ENCODE measurements around the gene CELSR2.
"Not testable (repeated sequence)": the region's sequence is repeated elsewhere in the genome, so short reads cannot be mapped to it uniquely, and the experiment has no call there.

CELSR2 gene

GRCh38 chr1:109214695-109215623 is 34.4 kb upstream of the CELSR2 start:
- peak overlapping the region; percentile 94 for H3K27ac Mint-ChIP-seq
- H3K4me3 Mint-ChIP-seq, result peak overlapping the region; percentile 98
- no peaks in the 10 kb centered on the region for H3K27me3 Mint-ChIP-seq
- peaks cover 39% of the 10 kb centered on the region for H3K4me1 Mint-ChIP-seq (ENCODE audit: low read depth)
- peaks cover 13% of the 10 kb centered on the region for H3K36me3 Mint-ChIP-seq
- H3K9me3 Mint-ChIP-seq (ENCODE audit: low read depth), result no peaks in the 10 kb centered on the region

- Mint-ChIP-seq H3K4me1 (ENCODE audit: low read depth) (peaks cover 51% of the 10 kb centered on the region), H3K36me3 (peaks cover 15% of the 10 kb centered on the region), H3K27me3 (no peaks in the 10 kb centered on the region), H3K9me3 (ENCODE audit: low read depth) (no peaks in the 10 kb centered on the region), H3K4me3 (peak overlapping the region; percentile 98), H3K27ac (peak overlapping the region; percentile 94)
These were observed 32.7 kb upstream of the CELSR2 start for GRCh38 chr1:109216662-109217061.

GRCh38 chr1:109218516-109218915 is 30.8 kb upstream of the CELSR2 start:
- Mint-ChIP-seq H3K36me3 (peaks cover 19% of the 10 kb centered on the region), H3K9me3 (ENCODE audit: low read depth) (no peaks in the 10 kb centered on the region), H3K4me1 (ENCODE audit: low read depth) (peaks cover 60% of the 10 kb centered on the region), H3K4me3 (peak overlapping the region; percentile 53), H3K27ac (no peak overlapping the region), H3K27me3 (no peaks in the 10 kb centered on the region)

- Mint-ChIP-seq H3K4me3 (peak overlapping the region; percentile 50), H3K36me3 (peaks cover 13% of the 10 kb centered on the region), H3K4me1 (ENCODE audit: low read depth) (peaks cover 56% of the 10 kb centered on the region)
- not testable (repeated sequence) for H3K9me3 Mint-ChIP-seq (ENCODE audit: low read depth); H3K27ac Mint-ChIP-seq; H3K27me3 Mint-ChIP-seq
These were observed 28.1 kb upstream of the CELSR2 start for GRCh38 chr1:109221201-109221600.

GRCh38 chr1:109225308-109225707 is 24.0 kb upstream of the CELSR2 start:
- H3K36me3 Mint-ChIP-seq, result peaks cover 13% of the 10 kb centered on the region
- no peaks in the 10 kb centered on the region for H3K9me3 Mint-ChIP-seq (ENCODE audit: low read depth)
- H3K4me3 Mint-ChIP-seq, result no peak overlapping the region
- no peaks in the 10 kb centered on the region for H3K27me3 Mint-ChIP-seq
- H3K27ac Mint-ChIP-seq, result peak overlapping the region; percentile 38
- H3K4me1 Mint-ChIP-seq (ENCODE audit: low read depth), result peaks cover 34% of the 10 kb centered on the region

- peaks cover 13% of the 10 kb centered on the region for H3K36me3 Mint-ChIP-seq
- no peaks in the 10 kb centered on the region for H3K9me3 Mint-ChIP-seq (ENCODE audit: low read depth)
- peak overlapping the region; percentile 38 for H3K27ac Mint-ChIP-seq
- H3K4me3 Mint-ChIP-seq, result no peak overlapping the region
- H3K27me3 Mint-ChIP-seq, result no peaks in the 10 kb centered on the region
- H3K4me1 Mint-ChIP-seq (ENCODE audit: low read depth), result peaks cover 31% of the 10 kb centered on the region
These were observed 23.5 kb upstream of the CELSR2 start for GRCh38 chr1:109225711-109226445.

- H3K9me3 Mint-ChIP-seq (ENCODE audit: low read depth), result no peaks in the 10 kb centered on the region
- H3K27ac Mint-ChIP-seq, result no peak overlapping the region
- no peak overlapping the region for H3K4me3 Mint-ChIP-seq
- H3K36me3 Mint-ChIP-seq, result peaks cover 6% of the 10 kb centered on the region
- no peaks in the 10 kb centered on the region for H3K27me3 Mint-ChIP-seq
- peaks cover 17% of the 10 kb centered on the region for H3K4me1 Mint-ChIP-seq (ENCODE audit: low read depth)
These were observed 21.2 kb upstream of the CELSR2 start for GRCh38 chr1:109228167-109228566.

GRCh38 chr1:109229531-109230127 is 19.7 kb upstream of the CELSR2 start:
- Mint-ChIP-seq H3K4me1 (ENCODE audit: low read depth) (peaks cover 11% of the 10 kb centered on the region), H3K9me3 (ENCODE audit: low read depth) (no peaks in the 10 kb centered on the region), H3K27me3 (no peaks in the 10 kb centered on the region), H3K4me3 (no peak overlapping the region), H3K27ac (no peak overlapping the region), H3K36me3 (peaks cover 6% of the 10 kb centered on the region)

- Mint-ChIP-seq H3K4me3 (no peak overlapping the region), H3K36me3 (peaks cover 4% of the 10 kb centered on the region), H3K27me3 (no peaks in the 10 kb centered on the region), H3K9me3 (ENCODE audit: low read depth) (no peaks in the 10 kb centered on the region), H3K27ac (peak overlapping the region; percentile 17), H3K4me1 (ENCODE audit: low read depth) (peaks cover 4% of the 10 kb centered on the region)
These were observed 18.3 kb upstream of the CELSR2 start for GRCh38 chr1:109231066-109231465.

- Mint-ChIP-seq H3K36me3 (peaks cover 3% of the 10 kb centered on the region), H3K4me1 (ENCODE audit: low read depth) (no peaks in the 10 kb centered on the region), H3K4me3 (no peak overlapping the region), H3K27me3 (no peaks in the 10 kb centered on the region), H3K27ac (no peak overlapping the region), H3K9me3 (ENCODE audit: low read depth) (no peaks in the 10 kb centered on the region)
These were observed 14.2 kb upstream of the CELSR2 start for GRCh38 chr1:109235137-109235536.

GRCh38 chr1:109237512-109237911 is 11.8 kb upstream of the CELSR2 start:
- H3K27ac Mint-ChIP-seq, result no peak overlapping the region
- peaks cover 13% of the 10 kb centered on the region for H3K4me1 Mint-ChIP-seq (ENCODE audit: low read depth)
- peaks cover 3% of the 10 kb centered on the region for H3K36me3 Mint-ChIP-seq
- no peaks in the 10 kb centered on the region for H3K9me3 Mint-ChIP-seq (ENCODE audit: low read depth)
- no peaks in the 10 kb centered on the region for H3K27me3 Mint-ChIP-seq
- no peak overlapping the region for H3K4me3 Mint-ChIP-seq

GRCh38 chr1:109238382-109238781 is 11.0 kb upstream of the CELSR2 start:
- H3K27me3 Mint-ChIP-seq, result no peaks in the 10 kb centered on the region
- peaks cover 15% of the 10 kb centered on the region for H3K4me1 Mint-ChIP-seq (ENCODE audit: low read depth)
- no peak overlapping the region for H3K27ac Mint-ChIP-seq
- H3K4me3 Mint-ChIP-seq, result no peak overlapping the region
- H3K36me3 Mint-ChIP-seq, result peaks cover 3% of the 10 kb centered on the region
- no peaks in the 10 kb centered on the region for H3K9me3 Mint-ChIP-seq (ENCODE audit: low read depth)

- H3K36me3 Mint-ChIP-seq, result peaks cover 3% of the 10 kb centered on the region
- no peak overlapping the region for H3K27ac Mint-ChIP-seq
- peaks cover 15% of the 10 kb centered on the region for H3K4me1 Mint-ChIP-seq (ENCODE audit: low read depth)
- H3K27me3 Mint-ChIP-seq, result no peaks in the 10 kb centered on the region
- no peaks in the 10 kb centered on the region for H3K9me3 Mint-ChIP-seq (ENCODE audit: low read depth)
- H3K4me3 Mint-ChIP-seq, result no peak overlapping the region
These were observed 10.3 kb upstream of the CELSR2 start for GRCh38 chr1:109239047-109239408.

- Mint-ChIP-seq H3K36me3 (peaks cover 3% of the 10 kb centered on the region), H3K4me3 (no peak overlapping the region), H3K4me1 (ENCODE audit: low read depth) (peaks cover 15% of the 10 kb centered on the region), H3K27ac (peak overlapping the region; percentile 46), H3K9me3 (ENCODE audit: low read depth) (no peaks in the 10 kb centered on the region), H3K27me3 (no peaks in the 10 kb centered on the region)
These were observed 9.8 kb upstream of the CELSR2 start for GRCh38 chr1:109239409-109240068.
